ENCODE results near the gene TTC32. TPM values are rescaled to one million over a fixed set of nuclear protein-coding genes. Genes with fewer than 3 reads are reported as not detected.

The TTC32 gene
- total and polyA plus RNA-seq, 2 experiments from 2014 or later = 23.0 to 36.3 TPM

GRCh38 chr2:19864381-19864780 lies 37.4 kb downstream of the TTC32 start:
- Histone ChIP-seq H3K27ac (no peak overlapping the region), H3K4me1 (ENCODE audit: low read depth) (no peaks in the 10 kb centered on the region), H3K4me3 (no peak overlapping the region), H3K9me3 (ENCODE audit: low read depth) (no peaks in the 10 kb centered on the region), H3K36me3 (no peaks in the 10 kb centered on the region), H3K27me3 (peaks cover 22% of the 10 kb centered on the region)
- no peak for TF ChIP-seq CTCF (IDR thresholded peaks at IDR 0.05; ENCODE audit: low read depth, low read length)
- DNase-seq (ENCODE audit: low read depth in 1 of 2, low spot score in 1 of 2) = no peak

GRCh38 chr2:19863303-19864041 lies 38.3 kb downstream of the TTC32 start:
- H3K4me3 ChIP-seq = no peak overlapping the region
- TF ChIP-seq CTCF (IDR thresholded peaks at IDR 0.05; ENCODE audit: low read depth, low read length) = peak; percentile 82
- H3K4me1 ChIP-seq (ENCODE audit: low read depth) = no peaks in the 10 kb centered on the region
- H3K9me3 ChIP-seq (ENCODE audit: low read depth) = no peaks in the 10 kb centered on the region
- peak; percentile 63 to 76 for DNase-seq (ENCODE audit: low read depth in 1 of 2, low spot score in 1 of 2)
- H3K36me3 ChIP-seq = no peaks in the 10 kb centered on the region
- no peak overlapping the region for H3K27ac ChIP-seq
- H3K27me3 ChIP-seq = peaks cover 15% of the 10 kb centered on the region

GRCh38 chr2:19861813-19862212 lies 40.0 kb downstream of the TTC32 start:
- H3K9me3 ChIP-seq (ENCODE audit: low read depth) = no peaks in the 10 kb centered on the region
- H3K4me1 ChIP-seq (ENCODE audit: low read depth) = no peaks in the 10 kb centered on the region
- H3K27ac ChIP-seq = no peak overlapping the region
- no peaks in the 10 kb centered on the region for H3K36me3 ChIP-seq
- peaks cover 5% of the 10 kb centered on the region for H3K27me3 ChIP-seq
- TF ChIP-seq CTCF (IDR thresholded peaks at IDR 0.05; ENCODE audit: low read depth, low read length) = no peak
- no peak for DNase-seq (ENCODE audit: low read depth in 1 of 2, low spot score in 1 of 2)
- H3K4me3 ChIP-seq = no peak overlapping the region

GRCh38 chr2:19860022-19860421 lies 41.8 kb downstream of the TTC32 start:
- Histone ChIP-seq H3K9me3 (ENCODE audit: low read depth) (no peaks in the 10 kb centered on the region), H3K4me3 (no peak overlapping the region), H3K27me3 (peaks cover 5% of the 10 kb centered on the region), H3K4me1 (ENCODE audit: low read depth) (no peaks in the 10 kb centered on the region), H3K36me3 (no peaks in the 10 kb centered on the region), H3K27ac (no peak overlapping the region)
- TF ChIP-seq CTCF (IDR thresholded peaks at IDR 0.05; ENCODE audit: low read depth, low read length) = no peak
- no peak for DNase-seq (ENCODE audit: low read depth in 1 of 2, low spot score in 1 of 2)

- H3K36me3 ChIP-seq = no peaks in the 10 kb centered on the region
- no peaks in the 10 kb centered on the region for H3K9me3 ChIP-seq (ENCODE audit: low read depth)
- H3K4me3 ChIP-seq = no peak overlapping the region
- H3K27me3 ChIP-seq = peaks cover 5% of the 10 kb centered on the region
- TF ChIP-seq CTCF (IDR thresholded peaks at IDR 0.05; ENCODE audit: low read depth, low read length) = no peak
- no peak overlapping the region for H3K27ac ChIP-seq
- DNase-seq (ENCODE audit: low read depth in 1 of 2, low spot score in 1 of 2) = no peak
- H3K4me1 ChIP-seq (ENCODE audit: low read depth) = no peaks in the 10 kb centered on the region
Measured at GRCh38 chr2:19859565-19859964, 42.2 kb downstream of the TTC32 start.

All from cardiac muscle cell (in vitro differentiated cells and primary cell).